Kidney epithelial cell (primary cell): ENCODE measurements around the gene FER. TPM values are rescaled to one million over a fixed set of nuclear protein-coding genes. Genes with fewer than 3 reads are reported as not detected.

Source experiments
- DNase-seq: peaks from one replicate; pipeline ENCODE4 v3.0.0-alpha.2; 2010; ENCODE audit warnings: low read depth
- H3K27me3 ChIP-seq: 2 replicates; pipeline ENCODE4 v1.6.0; 2011; ENCODE audit warnings: low read length; ENCODE audit not compliant: control insufficient read depth, insufficient read depth
- H3K36me3 ChIP-seq: 2 replicates; pipeline ENCODE4 v1.5.1; 2011; ENCODE audit warnings: low read length; ENCODE audit not compliant: control insufficient read depth, insufficient read depth
- H3K4me3 ChIP-seq: 2 replicates; pipeline ENCODE4 v1.5.1; 2011; ENCODE audit warnings: low read depth, mild to moderate bottlenecking, control low read depth, low read length
- CTCF ChIP-seq: IDR thresholded peaks from 2 replicates; pipeline ENCODE4 v1.5.1; 2011; ENCODE audit warnings: mild to moderate bottlenecking, moderate library complexity, low read length, control low read depth, inconsistent platforms; ENCODE audit not compliant: insufficient read depth, poor library complexity, severe bottlenecking
- total RNA-seq: library from RNA; depleted of rRNA; stranded (reverse); fragments of >200 nt; gene quantifications from 2 replicates; pipeline ENCODE4 v1.2.3, GENCODE V29; 2015

Gene FER
- total RNA-seq, 1 donor from 2014 or later: 15.1 TPM

DNA sequence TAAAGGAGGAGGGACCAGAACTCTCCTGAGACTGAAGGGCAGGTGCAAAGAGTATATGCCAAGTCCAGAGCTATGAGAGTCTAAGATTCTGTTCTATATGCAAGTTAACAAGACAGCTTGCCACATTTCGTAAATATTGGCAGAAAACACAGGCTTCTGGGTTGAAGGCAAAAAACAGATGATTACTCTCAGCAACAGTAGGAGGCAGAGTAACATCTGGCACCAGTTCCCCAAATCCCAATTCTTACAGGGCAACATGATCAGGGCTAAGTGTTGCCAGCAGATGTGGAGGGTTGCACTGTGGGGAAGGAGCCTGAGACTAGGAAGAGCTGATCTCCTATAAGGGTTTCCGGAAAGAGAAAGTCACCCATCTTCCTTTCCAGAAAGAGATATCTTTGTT lies 482.7 kb downstream of the FER start:
- Histone ChIP-seq H3K27me3 (no peaks in the 10 kb centered on the region), H3K4me3 (no peak overlapping the region), H3K36me3 (no peaks in the 10 kb centered on the region)
- no peak for DNase-seq
- TF ChIP-seq CTCF: no peak

GRCh38 chr5:109231331-109231730 lies 483.6 kb downstream of the FER start:
- Histone ChIP-seq H3K36me3 (no peaks in the 10 kb centered on the region), H3K4me3 (no peak overlapping the region), H3K27me3 (no peaks in the 10 kb centered on the region)
- no peak for DNase-seq
- TF ChIP-seq CTCF: no peak

DNA sequence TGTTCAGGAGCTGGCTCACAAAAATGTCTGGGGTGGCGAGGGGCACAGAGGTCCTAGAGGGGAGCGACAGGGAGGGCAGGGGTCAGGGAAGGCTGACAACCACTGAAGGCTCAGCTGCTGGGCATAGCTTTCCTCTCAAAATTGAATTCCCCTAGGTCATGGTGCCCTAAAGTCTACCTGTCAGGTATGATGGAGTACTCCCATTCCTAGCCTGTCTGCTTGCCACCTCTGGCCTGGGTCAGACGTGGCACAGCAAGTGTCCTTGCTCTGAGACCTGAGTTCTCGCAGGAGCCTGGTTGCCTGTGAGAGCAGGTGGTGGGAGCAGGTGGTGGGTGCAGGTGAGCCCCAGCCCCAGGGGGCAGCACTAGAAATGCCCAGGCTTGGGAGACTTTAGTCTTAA lies 486.7 kb downstream of the FER start:
- no peak for DNase-seq
- no peaks in the 10 kb centered on the region for H3K36me3 ChIP-seq
- H3K4me3 ChIP-seq: no peak overlapping the region
- no peaks in the 10 kb centered on the region for H3K27me3 ChIP-seq
- no peak for TF ChIP-seq CTCF

DNA sequence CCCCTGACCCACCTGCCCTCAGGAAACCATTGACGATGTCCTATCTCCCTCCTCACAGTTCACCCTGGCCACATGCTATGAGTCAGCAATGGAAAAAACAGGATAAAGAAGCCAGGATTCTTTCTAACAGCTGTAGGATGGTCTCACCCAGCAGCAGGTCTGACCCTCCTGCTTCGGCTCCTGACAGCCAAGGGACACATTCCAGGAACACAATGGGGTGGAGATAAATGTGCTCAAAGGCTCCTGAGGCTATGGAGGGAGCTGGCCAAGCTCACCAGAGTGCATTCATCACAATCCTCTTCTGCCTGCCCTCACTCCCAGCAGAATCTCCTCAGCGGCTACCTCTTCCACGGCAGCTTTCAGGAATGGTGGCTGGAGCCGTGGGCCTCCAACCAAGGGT lies 491.8 kb downstream of the FER start:
- Histone ChIP-seq H3K27me3 (no peaks in the 10 kb centered on the region), H3K36me3 (no peaks in the 10 kb centered on the region), H3K4me3 (no peak overlapping the region)
- no peak for DNase-seq
- no peak for TF ChIP-seq CTCF

DNA sequence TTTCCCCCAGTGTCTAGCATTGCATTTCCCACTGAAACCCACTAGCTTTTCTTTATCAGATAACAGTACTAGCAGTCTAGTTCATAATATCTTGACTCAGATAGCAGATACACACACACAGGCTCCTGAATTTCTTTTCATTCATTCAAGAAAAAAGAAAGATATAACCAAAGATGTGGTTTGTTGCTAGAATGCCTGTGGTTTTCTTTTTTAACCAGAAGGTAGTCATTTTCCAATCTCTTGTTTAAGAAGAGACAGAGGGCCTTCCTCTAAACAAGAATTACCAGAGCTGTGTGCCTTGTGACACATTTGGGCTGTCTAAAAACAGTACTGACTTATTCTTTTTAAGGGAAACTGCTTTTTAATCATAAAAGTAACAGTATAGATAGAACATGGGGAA lies 494.8 kb downstream of the FER start:
- no peak for DNase-seq
- no peak overlapping the region for H3K4me3 ChIP-seq
- TF ChIP-seq CTCF: no peak

GRCh38 chr5:109246395-109246794 lies 498.7 kb downstream of the FER start:
- no peak for DNase-seq

More for the DNA sequence above, 494.8 kb downstream of the FER start:
- no peaks in the 10 kb centered on the region for H3K36me3 ChIP-seq
- no peaks in the 10 kb centered on the region for H3K27me3 ChIP-seq

More at GRCh38 chr5:109246395-109246794, 498.7 kb downstream of the FER start:
- Histone ChIP-seq H3K27me3 (no peaks in the 10 kb centered on the region), H3K4me3 (no peak overlapping the region), H3K36me3 (no peaks in the 10 kb centered on the region)
- no peak for TF ChIP-seq CTCF
